PC-3 (cell line): ENCODE data around the gene ARRB2. TPM values are rescaled to one million over a fixed set of nuclear protein-coding genes. Genes with fewer than 3 reads are reported as not detected.

ENCODE experiments used
- ATAC-seq: fragments of 200-7000 bp; cut with Tn5 transposase; 2 replicates; pipeline ENCODE4 v1.9.1; 2020; ENCODE audit warnings: mild to moderate bottlenecking, moderate library complexity
- BruUV-seq: library from RNA; stranded (reverse); fragments of 400-500 nt; replicated peaks from 2 replicates; lab custom pipeline; 2021; lab: Mats Ljungman, UMichigan
- CTCF ChIA-PET: fragments of 300-600 bp; sonication (Branson Sonifier 250); formaldehyde crosslinking; loops from one replicate; lab custom pipeline; 2022; ENCODE audit warnings: antibody characterized with exemption; lab: Charles Lee
- POLR2A ChIA-PET: fragments of 300-600 bp; sonication (Branson Sonifier 250); formaldehyde crosslinking; loops from one replicate; lab custom pipeline; 2022; ENCODE audit warnings: antibody characterized with exemption; ENCODE audit not compliant: unreplicated experiment; lab: Charles Lee
- DNase-seq: peaks from one replicate; pipeline ENCODE4 v3.0.0-alpha.2; 2015
- H2AFZ ChIP-seq: fragments of 300-600 bp; sonication (generic); 2 replicates; pipeline ENCODE4 v1.6.0; 2016; ENCODE audit warnings: antibody characterized with exemption, low read length
- H3F3A ChIP-seq: fragments of 300-600 bp; sonication (generic); one replicate; pipeline ENCODE4 v1.6.0; 2017; ENCODE audit warnings: antibody characterized with exemption, low read length, control low read depth, mild to moderate bottlenecking; ENCODE audit not compliant: unreplicated experiment
- H3K27ac ChIP-seq: fragments of 300-600 bp; sonication (generic); 2 replicates; pipeline ENCODE4 v1.5.1; 2016; ENCODE audit warnings: mild to moderate bottlenecking, low read length
- H3K27me3 ChIP-seq: fragments of 300-600 bp; sonication (generic); 2 replicates; pipeline ENCODE4 v1.6.1; 2016; ENCODE audit warnings: low read length, mixed read lengths
- H3K36me3 ChIP-seq: fragments of 300-600 bp; sonication (generic); 2 replicates; pipeline ENCODE4 v1.6.1; 2016; ENCODE audit warnings: low read depth, mixed run types, low read length, mixed read lengths
- H3K4me1 ChIP-seq: fragments of 300-600 bp; sonication (generic); 2 replicates; pipeline ENCODE4 v1.5.1; 2016; ENCODE audit warnings: low read length; ENCODE audit not compliant: insufficient read depth
- H3K4me2 ChIP-seq: fragments of 300-600 bp; sonication (generic); 2 replicates; pipeline ENCODE4 v1.6.0; 2016; ENCODE audit warnings: low read length
- H3K4me3 ChIP-seq: fragments of 300-600 bp; sonication (generic); 2 replicates; pipeline ENCODE4 v1.5.1; 2016; ENCODE audit warnings: mild to moderate bottlenecking, low read length, mixed read lengths
- H3K79me2 ChIP-seq: fragments of 300-600 bp; sonication (generic); 2 replicates; pipeline ENCODE4 v1.6.1; 2017; ENCODE audit warnings: low read length, mixed read lengths
- H3K9ac ChIP-seq: fragments of 300-600 bp; sonication (generic); 2 replicates; pipeline ENCODE4 v1.6.0; 2016; ENCODE audit warnings: mild to moderate bottlenecking, low read length
- H3K9me2 ChIP-seq: fragments of 300-600 bp; sonication (generic); replicated peaks from 2 replicates; pipeline ENCODE4 v1.6.1; 2016; ENCODE audit warnings: mixed run types, low read length, mixed read lengths
- H3K9me3 ChIP-seq: fragments of 300-600 bp; sonication (generic); 2 replicates; pipeline ENCODE4 v1.6.1; 2016; ENCODE audit warnings: low read length, mixed read lengths
- H4K20me1 ChIP-seq: fragments of 300-600 bp; sonication (generic); 2 replicates; pipeline ENCODE4 v1.6.1; 2016; ENCODE audit warnings: low read length, mixed read lengths
- CTCF ChIP-seq: fragments of 300-600 bp; sonication (generic); conservative IDR thresholded peaks from 2 replicates; pipeline ENCODE4 v1.5.1; 2017; ENCODE audit warnings: antibody characterized with exemption, low read depth, mild to moderate bottlenecking, low read length
- EZH2 ChIP-seq: fragments of 300-600 bp; sonication (generic); IDR thresholded peaks from one replicate; pipeline ENCODE4 v1.6.1; 2017; ENCODE audit warnings: antibody characterized with exemption, mild to moderate bottlenecking, low read length; ENCODE audit not compliant: unreplicated experiment
- EZH2phosphoT487 ChIP-seq: fragments of 300-600 bp; sonication (generic); IDR thresholded peaks from 2 replicates; pipeline ENCODE4 v1.6.1; 2018; ENCODE audit warnings: mild to moderate bottlenecking, antibody characterized with exemption, low read length, borderline replicate concordance
- intact Hi-C: fragments of 100-400 bp; cut with micrococcal nuclease; formaldehyde crosslinking; loops from 2 replicates; pipeline ENCODE4 v1.9.0; 2023
- total RNA-seq: library from RNA; depleted of rRNA; stranded (reverse); fragments of >200 nt; gene quantifications from 2 replicates; pipeline ENCODE4 v1.2.3, GENCODE V29; 2014

The ARRB2 gene
- total RNA-seq, 1 experiment from 2014 or later: 28.1 TPM

- no peak overlapping the region for H3K4me2 ChIP-seq
- no peak overlapping the region for H3K9ac ChIP-seq
- no peaks in the 10 kb centered on the region for H3K9me2 ChIP-seq
- ATAC-seq (no peak), DNase-seq (no peak)
- peaks cover 31% of the 10 kb centered on the region for H3K36me3 ChIP-seq
- H3K27ac ChIP-seq: no peak overlapping the region
- no peaks in the 10 kb centered on the region for H4K20me1 ChIP-seq
- no peaks in the 10 kb centered on the region for H3K79me2 ChIP-seq
- H3F3A ChIP-seq: peaks cover 8% of the 10 kb centered on the region
- BruUV-seq: no TSS peak
- ChIA-PET CTCF (no interaction called here), POLR2A (no interaction called here)
- TF ChIP-seq EZH2: no peak
- no peak for TF ChIP-seq EZH2phosphoT487
- TF ChIP-seq CTCF: no peak
- no peak overlapping the region for H3K4me3 ChIP-seq
- peaks cover 27% of the 10 kb centered on the region for H3K4me1 ChIP-seq
- no peaks in the 10 kb centered on the region for H3K9me3 ChIP-seq
- no peaks in the 10 kb centered on the region for H3K27me3 ChIP-seq
- no peak overlapping the region for H2AFZ ChIP-seq
- intact Hi-C loops: no loop called here
Measured at GRCh38 chr17:4675791-4676190, 34.6 kb upstream of the ARRB2 start.

- Histone ChIP-seq H3K27me3 (no peaks in the 10 kb centered on the region), H3K79me2 (no peaks in the 10 kb centered on the region), H3K36me3 (peaks cover 33% of the 10 kb centered on the region), H3K4me1 (peaks cover 30% of the 10 kb centered on the region), H3K9me2 (no peaks in the 10 kb centered on the region), H3K4me3 (no peak overlapping the region), H3F3A (peaks cover 9% of the 10 kb centered on the region), H3K4me2 (no peak overlapping the region), H4K20me1 (no peaks in the 10 kb centered on the region), H2AFZ (no peak overlapping the region), H3K27ac (no peak overlapping the region), H3K9me3 (no peaks in the 10 kb centered on the region), H3K9ac (no peak overlapping the region)
- intact Hi-C loops: no loop called here
- ChIA-PET POLR2A (no interaction called here), CTCF (no interaction called here)
- ATAC-seq (no peak), DNase-seq (no peak)
- no TSS peak for BruUV-seq
- no peak for TF ChIP-seq EZH2
- TF ChIP-seq EZH2phosphoT487: no peak
- no peak for TF ChIP-seq CTCF
Measured at GRCh38 chr17:4676791-4677190, 33.6 kb upstream of the ARRB2 start.

GRCh38 chr17:4678448-4679026 lies 31.9 kb upstream of the ARRB2 start:
- H3K27ac ChIP-seq: peak overlapping the region; percentile 83
- peak overlapping the region; percentile 11; the same call in 1 of the 2 replicates for H3K4me3 ChIP-seq
- DNase-seq: peak; percentile 89
- H2AFZ ChIP-seq: no peak overlapping the region
- peaks cover 9% of the 10 kb centered on the region for H3F3A ChIP-seq
- POLR2A ChIA-PET: no interaction called here
- H3K9me2 ChIP-seq: no peaks in the 10 kb centered on the region
- peak overlapping the region; percentile 52 for H3K9ac ChIP-seq
- peaks cover 42% of the 10 kb centered on the region for H3K36me3 ChIP-seq
- CTCF ChIA-PET: no interaction called here
- peak; percentile 78 for ATAC-seq
- H3K4me1 ChIP-seq: peaks cover 30% of the 10 kb centered on the region
- TF ChIP-seq EZH2phosphoT487 (no peak), EZH2 (no peak), CTCF (no peak)
- H3K27me3 ChIP-seq: no peaks in the 10 kb centered on the region
- no peaks in the 10 kb centered on the region for H4K20me1 ChIP-seq
- intact Hi-C loops: no loop called here
- no peaks in the 10 kb centered on the region for H3K79me2 ChIP-seq
- H3K9me3 ChIP-seq: no peaks in the 10 kb centered on the region
- BruUV-seq: no TSS peak
- peak overlapping the region; percentile 65 for H3K4me2 ChIP-seq
